A549 (cell line): ENCODE data around the gene SLC48A1. TPM values are rescaled to one million over a fixed set of nuclear protein-coding genes. Genes with fewer than 3 reads are reported as not detected.
A peak's percentile ranks its signal among the peaks of the same experiment; 100 is the strongest.

Experiments used
- ATAC-seq, 2 experiments: fragments of 200-7000 bp in 1 of 2; fragments of >200 bp in 1 of 2; cut with Nextera tagmentation in 1 of 2; cut with Tn5 transposase in 1 of 2; 3 replicates each; pipeline versions ENCODE4 v1.8.0 to v1.9.1; 2018 to 2020; ENCODE audit warnings: mild to moderate bottlenecking in 1 of 2, moderate library complexity in 1 of 2
- CTCF ChIA-PET: fragments of 300-600 bp; sonication (Branson Sonifier 250); formaldehyde crosslinking; extraction: SDS; loops from one replicate; lab custom pipeline; 2021; ENCODE audit warnings: antibody characterized with exemption, inconsistent platforms; lab: Yijun Ruan, JAX
- POLR2A ChIA-PET: fragments of 350-600 bp; formaldehyde crosslinking; extraction: SDS; loops from one replicate; lab custom pipeline; 2021; ENCODE audit warnings: antibody characterized with exemption, inconsistent platforms; lab: Yijun Ruan, JAX
- DNase-seq, 2 experiments: peaks; one replicate each; pipeline versions ENCODE4 v3.0.0 to v3.0.0-alpha.2; 2011 to 2016; ENCODE audit warnings: low read depth in 1 of 2, low spot score in 1 of 2
- FAIRE-seq: peaks from 2 replicates; lab custom pipeline; 2011; peaks lifted over from hg19 to GRCh38; lab: Jason Lieb, UNC
- H3K27ac ChIP-seq, 2 experiments: fragments of >200 bp; sonication (Bioruptor Twin); formaldehyde crosslinking; 3 replicates each; pipeline ENCODE4 v1.5.1; 2016 to 2017
- H3K4me1 ChIP-seq: fragments of >200 bp; sonication (Bioruptor Twin); formaldehyde crosslinking; 3 replicates; pipeline ENCODE4 v1.6.1; 2016
- H3K4me2 ChIP-seq: fragments of >200 bp; sonication (Bioruptor Twin); formaldehyde crosslinking; 3 replicates; pipeline ENCODE4 v1.6.1; 2016
- H3K4me3 ChIP-seq: fragments of >200 bp; sonication (Bioruptor Twin); formaldehyde crosslinking; 3 replicates; pipeline ENCODE4 v1.5.1; 2016
- H3K9me3 ChIP-seq: fragments of >200 bp; sonication (Bioruptor Twin); formaldehyde crosslinking; 3 replicates; pipeline ENCODE4 v1.6.1; 2016
- ATOH8 ChIP-seq: fragments of 250-450 bp; sonication (Bioruptor Pico); IDR thresholded peaks from 2 replicates; pipeline ENCODE4 v1.5.0; 2020; ENCODE audit warnings: low read depth, mild to moderate bottlenecking, moderate library complexity
- BCL3 ChIP-seq: fragments of >200 bp; sonication (Bioruptor Twin); formaldehyde crosslinking; IDR thresholded peaks from 3 replicates; pipeline ENCODE4 v1.6.1; 2016
- BHLHE40 ChIP-seq: IDR thresholded peaks from 2 replicates; pipeline ENCODE4 v1.6.1; 2012; ENCODE audit warnings: low read depth, low read length, inconsistent platforms
- CBX2 ChIP-seq: fragments of 200-600 bp; sonication (generic); IDR thresholded peaks from 2 replicates; pipeline ENCODE4 v1.6.1; 2016; ENCODE audit warnings: low read depth, mild to moderate bottlenecking, borderline replicate concordance
- CBX8 ChIP-seq: fragments of 200-600 bp; sonication (generic); IDR thresholded peaks from 2 replicates; pipeline ENCODE4 v1.6.1; 2016
- CTCF ChIP-seq: fragments of >200 bp; sonication (Bioruptor Twin); formaldehyde crosslinking; IDR thresholded peaks from 3 replicates; pipeline ENCODE4 v1.5.1; 2016
- EP300 ChIP-seq, 2 experiments: fragments of >200 bp; sonication (Bioruptor Twin); formaldehyde crosslinking; IDR thresholded peaks; 2 replicates in 1 of 2; 3 replicates in 1 of 2; pipeline ENCODE4 v1.6.1; 2016 to 2017
- ESRRA ChIP-seq: fragments of 150-350 bp; IDR thresholded peaks from 2 replicates; pipeline ENCODE4 v1.6.1; 2014; ENCODE audit warnings: mild to moderate bottlenecking, low read length, borderline replicate concordance
- FOSB ChIP-seq: fragments of 250-450 bp; sonication (Bioruptor Pico); IDR thresholded peaks from 2 replicates; pipeline ENCODE4 v1.5.0; 2020; ENCODE audit warnings: mild to moderate bottlenecking, moderate library complexity
- FOSL2 ChIP-seq, 2 experiments: fragments of 450-650 bp in 1 of 2; fragments of >200 bp in 1 of 2; sonication (Bioruptor Twin) in 1 of 2; formaldehyde crosslinking; IDR thresholded peaks; 2 replicates each; pipeline versions ENCODE4 v1.5.0 to v1.6.1; 2016 to 2020; ENCODE audit warnings: mild to moderate bottlenecking in 1 of 2, moderate library complexity in 1 of 2
- HES2 ChIP-seq: fragments of >200 bp; sonication (Bioruptor Twin); formaldehyde crosslinking; IDR thresholded peaks from 2 replicates; pipeline ENCODE4 v1.6.1; 2016
- HOXB13 ChIP-seq: fragments of 250-450 bp; sonication (Bioruptor Pico); IDR thresholded peaks from 2 replicates; pipeline ENCODE4 v1.5.0; 2020; ENCODE audit warnings: low read depth, mild to moderate bottlenecking, moderate library complexity
- HOXB5 ChIP-seq: fragments of 250-450 bp; sonication (Bioruptor Pico); IDR thresholded peaks from 2 replicates; pipeline ENCODE4 v1.5.0; 2020; ENCODE audit warnings: mild to moderate bottlenecking, moderate library complexity
- KDM1A ChIP-seq: fragments of 200-600 bp; sonication (generic); IDR thresholded peaks from 2 replicates; pipeline ENCODE4 v1.6.1; 2016; ENCODE audit warnings: low read depth, mild to moderate bottlenecking
- MAX ChIP-seq: IDR thresholded peaks from 2 replicates; pipeline ENCODE4 v1.6.1; 2012
- PHF8 ChIP-seq: fragments of 200-600 bp; sonication (generic); IDR thresholded peaks from 2 replicates; pipeline ENCODE4 v1.6.1; 2016; ENCODE audit warnings: low read depth, mild to moderate bottlenecking, antibody characterized with exemption, moderate library complexity, borderline replicate concordance
- POLR2A ChIP-seq: IDR thresholded peaks from 2 replicates; pipeline ENCODE4 v1.6.1; 2012; ENCODE audit warnings: mild to moderate bottlenecking, low read length
- RAD21 ChIP-seq, 2 experiments: fragments of >200 bp in 1 of 2; sonication (Bioruptor Twin) in 1 of 2; formaldehyde crosslinking in 1 of 2; IDR thresholded peaks in 1 of 2; conservative IDR thresholded peaks in 1 of 2; 2 replicates in 1 of 2; 3 replicates in 1 of 2; pipeline ENCODE4 v1.6.1; 2012 to 2018; ENCODE audit warnings: inconsistent platforms in 1 of 2
- RARB ChIP-seq: fragments of 250-450 bp; sonication (Bioruptor Pico); IDR thresholded peaks from 2 replicates; pipeline ENCODE4 v1.8.0; 2021; ENCODE audit warnings: mild to moderate bottlenecking, moderate library complexity
- RCOR1 ChIP-seq: fragments of 150-350 bp; IDR thresholded peaks from 2 replicates; pipeline ENCODE4 v1.6.1; 2014; ENCODE audit warnings: antibody characterized with exemption, low read length, low read depth
- REST ChIP-seq: fragments of 200-600 bp; sonication (generic); IDR thresholded peaks from 2 replicates; pipeline ENCODE4 v1.6.1; 2016; ENCODE audit warnings: antibody characterized with exemption, mild to moderate bottlenecking, moderate library complexity
- SREBF2 ChIP-seq: fragments of 450-650 bp; IDR thresholded peaks from 2 replicates; pipeline ENCODE4 v1.6.1; 2014; ENCODE audit warnings: mild to moderate bottlenecking, moderate library complexity
- TP53 ChIP-seq: fragments of 250-450 bp; sonication (Bioruptor Pico); IDR thresholded peaks from 2 replicates; pipeline ENCODE4 v1.5.0; 2021; ENCODE audit warnings: mild to moderate bottlenecking, moderate library complexity
- ZNF302 ChIP-seq: fragments of 250-450 bp; sonication (Bioruptor Pico); IDR thresholded peaks from 2 replicates; pipeline ENCODE4 v1.9.0; 2021; ENCODE audit warnings: inconsistent platforms, mild to moderate bottlenecking, moderate library complexity
- WGBS: methylation state at CpG from one replicate; pipeline ENCODE4 v1.1.6; 2017; ENCODE audit errors: missing lambda C conversion rate; 5-methylcytosine and 5-hydroxymethylcytosine counted together
- polyA plus RNA-seq, 4 experiments: library from polyadenylated mRNA; depleted of rRNA in 3 of 4; stranded (reverse); fragments of >200 nt; fragmentation: RNase III in 1 of 4; extraction: RNeasy Plus Mini Kit Qiagen cat#74134 plus additional on column Dnase treatment in 1 of 4; gene quantifications; 2 replicates in 3 of 4; 3 replicates in 1 of 4; pipeline ENCODE4 v1.2.3, GENCODE V29; 2011 to 2017

The SLC48A1 gene
- polyA plus RNA-seq, 2 of the 4 experiments (the other 2 are of a cell fraction), result 25.1 to 32.6 TPM

- CTCF ChIA-PET, result interaction anchor here (0.7 to 59.0 kb wide), 18 partner anchors 10 to 111 kb away, joined by 3 to 1532 read pairs (median 7); partner anchors contain the start of gene RPAP3
- DNase-seq, result peak in 1 of 2 experiments; percentile 23
- Histone ChIP-seq H3K27ac (peak overlapping the region; percentile 96 to 100), H3K4me3 (peak overlapping the region; percentile 7; the same call in 1 of the 3 replicates), H3K9me3 (no peaks in the 10 kb centered on the region), H3K4me1 (peaks cover 71% of the 10 kb centered on the region), H3K4me2 (peak overlapping the region; percentile 95)
- TF ChIP-seq SREBF2, result no peak
- TF ChIP-seq RARB (CRISPR knock-in tag), result no peak
- no peak for TF ChIP-seq MAX
- TF ChIP-seq REST, result no peak
- no peak for TF ChIP-seq BCL3
- 0 out of 3 replicates have a peak, but pooled peaks have one; percentile 20 for TF ChIP-seq CTCF
- peak; percentile 13 to 26; a peak in 1 of 5 replicates for TF ChIP-seq RAD21 (conservative IDR thresholded peaks at IDR 0.05 in 1 of 2, IDR thresholded peaks at IDR 0.05 in 1 of 2)
- no peak for TF ChIP-seq TP53 (CRISPR knock-in tag)
- no peak for TF ChIP-seq CBX2
- TF ChIP-seq EP300 (IDR thresholded peaks at IDR 0.05), result no peak
- WGBS, result 51% methylated on average over 6 of the region's 7 CpGs
- POLR2A ChIA-PET, result interaction anchor here (0.7 to 1.4 kb wide), 2 partner anchors 12 to 111 kb away, joined by 3 to 4 read pairs; partner anchors contain the start of gene RPAP3
- no peak for ATAC-seq
- FAIRE-seq, result no peak
These were observed 44.4 kb downstream of the SLC48A1 start for GRCh38 chr12:47817272-47818006.

GRCh38 chr12:47818007-47818376, 45.0 kb downstream of the SLC48A1 start:
- H3K4me1 ChIP-seq, result peaks cover 73% of the 10 kb centered on the region
- peak overlapping the region; percentile 95 for H3K4me2 ChIP-seq
- DNase-seq (no peak), FAIRE-seq (no peak), ATAC-seq (no peak)
- CTCF ChIA-PET, result interaction anchor here (0.7 to 59.0 kb wide), 18 partner anchors 10 to 111 kb away, joined by 3 to 1532 read pairs (median 7); partner anchors contain the start of gene RPAP3
- no peaks in the 10 kb centered on the region for H3K9me3 ChIP-seq
- POLR2A ChIA-PET, result interaction anchor here (1.4 to 3.5 kb wide), 2 partner anchors 11 to 20 kb away, joined by 4 to 20 read pairs; no protein-coding TSS in a partner anchor
- WGBS, result 91% methylated on average over 3 of the region's 3 CpGs
- peak overlapping the region; percentile 89 for H3K4me3 ChIP-seq
- peak overlapping the region; percentile 96 to 100 for H3K27ac ChIP-seq
- TF ChIP-seq ATOH8 (CRISPR knock-in tag) (no peak), KDM1A (no peak; the same call in 1 of the 2 replicates), HES2 (no peak), BHLHE40 (no peak), PHF8 (no peak), FOSB (CRISPR knock-in tag) (no peak), CBX8 (no peak), ESRRA (no peak), POLR2A (no peak), HOXB13 (CRISPR knock-in tag) (no peak), ZNF302 (CRISPR knock-in tag) (no peak), RCOR1 (no peak), HOXB5 (no peak), MAX (no peak), FOSL2 (IDR thresholded peaks at IDR 0.05) (no peak), FOSL2 (CRISPR knock-in tag; IDR thresholded peaks at IDR 0.05) (no peak)
